ENCODE data around the gene EML4. TPM values are rescaled to one million over a fixed set of nuclear protein-coding genes. Genes with fewer than 3 reads are reported as not detected.

Gene EML4
- polyA plus RNA-seq, 1 donor (not counting 4 experiments of a cell fraction or from before 2014, with no cell fraction given) = 36.4 TPM

- H3K4me1 ChIP-seq (ENCODE audit: control insufficient read depth, extremely low read depth, insufficient read depth, low read length) = peaks cover 25% of the 10 kb centered on the region
- H3K27me3 ChIP-seq (ENCODE audit: control insufficient read depth, extremely low read depth, insufficient read depth, low read length) = no peaks in the 10 kb centered on the region
- H3K36me3 ChIP-seq (ENCODE audit: control insufficient read depth in 2 of 2, extremely low read depth in 1 of 2, insufficient read depth in 2 of 2, low read length in 2 of 2) = no peaks in the 10 kb centered on the region
- H3K4me2 ChIP-seq (ENCODE audit: control insufficient read depth, extremely low read depth, insufficient read depth, low read depth, low read length) = peak overlapping the region; percentile 92
- H3K4me3 ChIP-seq (ENCODE audit: control insufficient read depth in 2 of 3, extremely low read depth in 1 of 3, insufficient read depth in 2 of 3, low read depth in 1 of 3, low read length in 3 of 3) = peak overlapping the region in 2 of 3 experiments; percentile 19 to 25
- H3K9me3 ChIP-seq (ENCODE audit: control insufficient read depth, low read depth, low read length) = no peaks in the 10 kb centered on the region
- H3K79me2 ChIP-seq (ENCODE audit: control insufficient read depth, insufficient read depth, low read length) = peaks cover 59% of the 10 kb centered on the region
- H3K9ac ChIP-seq (ENCODE audit: control insufficient read depth, extremely low read depth, insufficient read depth, low read length) = no peak overlapping the region
- FAIRE-seq (peak; percentile 55), DNase-seq (ENCODE audit: low read depth, low spot score) (no peak)
- dilution Hi-C loops (cut with MboI; ENCODE audit: extremely low pct_ligation_motif_present, low sequenced_read_pairs) = no loop called here
- TF ChIP-seq CTCF (optimal IDR thresholded peaks at IDR 0.05 in 1 of 3, IDR thresholded peaks at IDR 0.05 in 1 of 3, conservative IDR thresholded peaks at IDR 0.05 in 1 of 3; ENCODE audit: extremely low read depth in 1 of 3, insufficient read depth in 2 of 3, low read length in 3 of 3) = no peak
- TF ChIP-seq EZH2 (IDR thresholded peaks at IDR 0.05; ENCODE audit: low read length) = no peak
- no peak overlapping the region for H2AFZ ChIP-seq (ENCODE audit: control insufficient read depth, low read length)
- no peaks in the 10 kb centered on the region for H3K9me1 ChIP-seq (ENCODE audit: control insufficient read depth, extremely low read depth, insufficient read depth, low read length)
- H3K27ac ChIP-seq (ENCODE audit: control insufficient read depth, insufficient read depth, low read length) = no peak overlapping the region
- H4K20me1 ChIP-seq (ENCODE audit: control insufficient read depth, extremely low read depth, insufficient read depth, low read length) = peaks cover 5% of the 10 kb centered on the region
Measured at GRCh38 chr2:42171396-42171980, 2.3 kb downstream of the EML4 start.

- Histone ChIP-seq H3K9me3 (ENCODE audit: control insufficient read depth, low read depth, low read length) (no peaks in the 10 kb centered on the region), H3K4me1 (ENCODE audit: control insufficient read depth, extremely low read depth, insufficient read depth, low read length) (peaks cover 25% of the 10 kb centered on the region), H3K27me3 (ENCODE audit: control insufficient read depth, extremely low read depth, insufficient read depth, low read length) (no peaks in the 10 kb centered on the region), H3K36me3 (ENCODE audit: control insufficient read depth in 2 of 2, extremely low read depth in 1 of 2, insufficient read depth in 2 of 2, low read length in 2 of 2) (no peaks in the 10 kb centered on the region), H3K9ac (ENCODE audit: control insufficient read depth, extremely low read depth, insufficient read depth, low read length) (no peak overlapping the region), H3K27ac (ENCODE audit: control insufficient read depth, insufficient read depth, low read length) (no peak overlapping the region), H4K20me1 (ENCODE audit: control insufficient read depth, extremely low read depth, insufficient read depth, low read length) (peaks cover 5% of the 10 kb centered on the region), H3K9me1 (ENCODE audit: control insufficient read depth, extremely low read depth, insufficient read depth, low read length) (no peaks in the 10 kb centered on the region), H2AFZ (ENCODE audit: control insufficient read depth, low read length) (no peak overlapping the region), H3K79me2 (ENCODE audit: control insufficient read depth, insufficient read depth, low read length) (peaks cover 62% of the 10 kb centered on the region), H3K4me2 (ENCODE audit: control insufficient read depth, extremely low read depth, insufficient read depth, low read depth, low read length) (peak overlapping the region; percentile 92), H3K4me3 (ENCODE audit: control insufficient read depth in 2 of 3, extremely low read depth in 1 of 3, insufficient read depth in 2 of 3, low read depth in 1 of 3, low read length in 3 of 3) (peak overlapping the region in 1 of 3 experiments; percentile 19)
- TF ChIP-seq EZH2 (IDR thresholded peaks at IDR 0.05; ENCODE audit: low read length) = no peak
- TF ChIP-seq CTCF (optimal IDR thresholded peaks at IDR 0.05 in 1 of 3, IDR thresholded peaks at IDR 0.05 in 1 of 3, conservative IDR thresholded peaks at IDR 0.05 in 1 of 3; ENCODE audit: extremely low read depth in 1 of 3, insufficient read depth in 2 of 3, low read length in 3 of 3) = no peak
- dilution Hi-C loops (cut with MboI; ENCODE audit: extremely low pct_ligation_motif_present, low sequenced_read_pairs) = no loop called here
- DNase-seq (ENCODE audit: low read depth, low spot score) = no peak
- FAIRE-seq = no peak
Measured at GRCh38 chr2:42172020-42172419, 2.9 kb downstream of the EML4 start.

All from keratinocyte (primary cell).